ENCODE measurements around the gene CAMK2D.

DNA sequence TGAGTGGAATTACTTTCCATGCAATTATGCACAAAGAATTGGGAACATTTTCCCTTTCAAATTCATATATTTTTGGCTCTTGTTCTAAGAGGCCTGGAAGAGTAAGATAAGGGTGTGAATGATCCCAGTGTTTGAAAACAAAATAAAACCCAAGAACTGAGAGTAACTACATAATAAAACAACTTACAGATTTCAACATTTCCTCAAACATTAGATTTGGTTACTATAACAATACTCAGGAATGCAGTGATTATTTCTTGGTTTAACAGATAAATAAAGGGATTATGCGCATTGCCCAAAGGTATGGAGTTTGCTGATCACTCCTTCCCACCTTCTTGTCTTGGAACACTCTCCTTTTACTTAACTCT lies 292.5 kb downstream of the CAMK2D start:
- TF ChIP-seq CTCF (conservative IDR thresholded peaks at IDR 0.05; ENCODE audit: low read depth, low read length), result no peak
- TF ChIP-seq EZH2 (IDR thresholded peaks at IDR 0.05; ENCODE audit: borderline replicate concordance, low read depth, low read length, poor library complexity, severe bottlenecking), result no peak
